Heart left ventricle (tissue), 16 donors: ENCODE measurements around the gene LINGO1. TPM values are rescaled to one million over a fixed set of nuclear protein-coding genes. Genes with fewer than 3 reads are reported as not detected.

Source experiments
- ATAC-seq, 4 donors: fragments of 200-7000 bp; cut with Tn5 transposase; one replicate each; pipeline ENCODE4 v1.9.1; 2020 to 2022; ENCODE audit warnings: moderate library complexity in 4 of 4, mild to moderate bottlenecking in 3 of 4, moderate number of reproducible peaks in 1 of 4
- DNase-seq, 5 donors: peaks; one replicate each; pipeline ENCODE4 v3.0.0-alpha.2; 2020
- H3K27ac ChIP-seq, 12 donors: fragments of 200-600 bp; sonication (generic) in 4 of 12; one replicate each; pipeline versions ENCODE4 v1.5.0 to v1.8.0; 2016 to 2022; ENCODE audit warnings: mild to moderate bottlenecking in 2 of 12
- H3K27me3 ChIP-seq, 9 donors: fragments of 200-600 bp; sonication (generic) in 2 of 9; one replicate each; pipeline versions ENCODE4 v1.5.1 to v1.8.0; 2016 to 2022; ENCODE audit warnings: mild to moderate bottlenecking in 3 of 9
- H3K36me3 ChIP-seq, 9 donors: fragments of 200-600 bp; sonication (generic) in 2 of 9; one replicate each; pipeline versions ENCODE4 v1.5.0 to v1.8.0; 2018 to 2022; ENCODE audit warnings: mild to moderate bottlenecking in 2 of 9
- H3K4me1 ChIP-seq, 12 donors: fragments of 200-600 bp; sonication (generic) in 4 of 12; one replicate each; pipeline versions ENCODE4 v1.5.0 to v1.8.0; 2016 to 2022; ENCODE audit warnings: mild to moderate bottlenecking in 3 of 12
- H3K4me3 ChIP-seq, 12 donors: fragments of 200-600 bp; sonication (generic) in 4 of 12; one replicate each; pipeline versions ENCODE4 v1.5.0 to v1.8.0; 2017 to 2022; ENCODE audit warnings: mild to moderate bottlenecking in 9 of 12, moderate library complexity in 4 of 12
- H3K9me3 ChIP-seq, 12 donors: fragments of 200-600 bp; sonication (generic) in 4 of 12; one replicate each; pipeline versions ENCODE4 v1.5.0 to v1.8.0; 2016 to 2022; ENCODE audit warnings: mild to moderate bottlenecking in 1 of 12
- POLR2A ChIP-seq, 2 donors: fragments of 450-650 bp; IDR thresholded peaks; one replicate each; pipeline ENCODE4 v1.6.1; 2017; ENCODE audit warnings: antibody characterized with exemption in 2 of 2, mild to moderate bottlenecking in 2 of 2, moderate library complexity in 2 of 2
- WGBS, 4 donors: extraction: QIAGEN DNeasy Blood & Tissue Kit in 2 of 4; methylation state at CpG; one replicate each; pipeline versions ENCODE4 v1.1.5 to v1.1.7; 2013 to 2018; 5-methylcytosine and 5-hydroxymethylcytosine counted together
- intact Hi-C, 10 donors: fragments of 100-400 bp; cut with DNase I; formaldehyde crosslinking; loops; one replicate each; pipeline versions ENCODE4 v1.11.1 to v1.14.2; 2022
- polyA plus RNA-seq, 2 donors: library from polyadenylated mRNA; stranded (reverse); fragments of 200-250 nt; gene quantifications; one replicate each; pipeline ENCODE4 v1.2.3, GENCODE V29; 2013
- total RNA-seq, 9 donors: library from RNA; depleted of rRNA in 2 of 9; stranded (reverse); fragments of >200 nt in 2 of 9; fragmentation: NEBNext Ultra II Directional in 3 of 9; extraction: Animal tissue kit (Norgen Biotek cat#: 25700) in 3 of 9; gene quantifications; one replicate each; pipeline versions ENCODE4 v1.1.0 to v1.2.4, GENCODE V29; 2016 to 2023
- TF ChIP-seq, protein P1 (sequence below), 12 donors: fragments of 200-600 bp; sonication (generic) in 4 of 12; IDR thresholded peaks; one replicate each; pipeline versions ENCODE4 v1.5.0 to v1.8.0; 2018 to 2022; ENCODE audit warnings: antibody characterized with exemption in 12 of 12, mild to moderate bottlenecking in 5 of 12
- donor health status: ischemic (EF 13 %, LVEDD 7.1; RV severe dilation, severe dysfunction).
- donor health status: healthy with polysubstance abuse.
- donor health status: DM: no; HTN: yes; CAD: no.
- donor health status: DM: no; HTN: no; CAD: no.
- donor health status: ischemic (EF 25% LVEDD 6.9; RV normal size, moderate dysfunction).
- donor health status: ischemic (EF 25% LVEDD 5.7; RV mildly dilated, moderate dysfunction).
- donor health status: healthy.
- donor health status: DM: yes; HTN: yes; CAD: no.
- donor health status: ischemic (EF 35%, LVEDD 5.7; RV mildly dilated, moderate dysfunction).
- donor health status: nonischemic (EF 11% LVEDD 7.7; RV severe dilation, severe dysfunction).
- donor health status: DM: yes; HTN: yes; CAD: no.
- donor health status: PGD.
- donor health status: ischemic (EF 29% LVEDD 5.4; RV normal size, mild dysfunction).
- donor health status: nonischemic (EF 23%, LVEDD 6.1; RV moderate dilation, normal function).

The LINGO1 gene
- total and polyA plus RNA-seq, 11 donors = 0.49 to 4.0 (median 1.7) TPM

DNA sequence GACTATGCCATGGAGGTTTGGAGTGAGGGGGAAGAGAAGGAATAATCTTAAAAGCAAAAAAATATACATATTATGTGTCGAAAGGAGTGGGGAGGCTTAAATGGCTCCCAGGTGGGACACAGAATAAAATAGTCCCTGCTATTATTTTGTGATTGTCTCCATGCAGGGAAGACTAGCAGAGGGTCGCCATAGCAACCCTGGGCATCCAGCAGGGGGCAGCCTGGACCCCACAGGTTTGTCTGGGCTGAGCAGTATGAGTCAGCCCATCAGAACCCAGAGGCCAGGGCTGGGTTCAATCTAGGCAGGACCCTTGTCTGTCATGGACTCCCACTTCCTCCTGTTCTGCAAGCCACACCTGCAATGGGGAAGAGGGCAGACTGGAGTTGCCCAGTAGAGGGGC lies 17.6 kb upstream of the LINGO1 start:
- TF ChIP-seq POLR2A (IDR thresholded peaks at IDR 0.05) = no peak
- TF ChIP-seq, protein P1, sequence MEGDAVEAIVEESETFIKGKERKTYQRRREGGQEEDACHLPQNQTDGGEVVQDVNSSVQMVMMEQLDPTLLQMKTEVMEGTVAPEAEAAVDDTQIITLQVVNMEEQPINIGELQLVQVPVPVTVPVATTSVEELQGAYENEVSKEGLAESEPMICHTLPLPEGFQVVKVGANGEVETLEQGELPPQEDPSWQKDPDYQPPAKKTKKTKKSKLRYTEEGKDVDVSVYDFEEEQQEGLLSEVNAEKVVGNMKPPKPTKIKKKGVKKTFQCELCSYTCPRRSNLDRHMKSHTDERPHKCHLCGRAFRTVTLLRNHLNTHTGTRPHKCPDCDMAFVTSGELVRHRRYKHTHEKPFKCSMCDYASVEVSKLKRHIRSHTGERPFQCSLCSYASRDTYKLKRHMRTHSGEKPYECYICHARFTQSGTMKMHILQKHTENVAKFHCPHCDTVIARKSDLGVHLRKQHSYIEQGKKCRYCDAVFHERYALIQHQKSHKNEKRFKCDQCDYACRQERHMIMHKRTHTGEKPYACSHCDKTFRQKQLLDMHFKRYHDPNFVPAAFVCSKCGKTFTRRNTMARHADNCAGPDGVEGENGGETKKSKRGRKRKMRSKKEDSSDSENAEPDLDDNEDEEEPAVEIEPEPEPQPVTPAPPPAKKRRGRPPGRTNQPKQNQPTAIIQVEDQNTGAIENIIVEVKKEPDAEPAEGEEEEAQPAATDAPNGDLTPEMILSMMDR (IDR thresholded peaks at IDR 0.05) = peak in 5 of 12 donors; percentile 11 to 30 (median 20)
- Histone ChIP-seq H3K36me3 (no peaks in the 10 kb centered on the region), H3K4me1 (no peaks in the 10 kb centered on the region), H3K9me3 (peaks cover 0 to 9% (median 0%) of the 10 kb centered on the region in 12 donors), H3K27me3 (peaks cover 0 to 9% (median 0%) of the 10 kb centered on the region in 9 donors), H3K4me3 (no peak overlapping the region), H3K27ac (no peak overlapping the region)
- intact Hi-C loops = no loop called here
- DNase-seq (peak in 1 of 5 donors; percentile 21), ATAC-seq (no peak)
- 50 to 58% (median 54%) methylated on average over 2 of the region's 2 CpGs for WGBS, 4 donors

DNA sequence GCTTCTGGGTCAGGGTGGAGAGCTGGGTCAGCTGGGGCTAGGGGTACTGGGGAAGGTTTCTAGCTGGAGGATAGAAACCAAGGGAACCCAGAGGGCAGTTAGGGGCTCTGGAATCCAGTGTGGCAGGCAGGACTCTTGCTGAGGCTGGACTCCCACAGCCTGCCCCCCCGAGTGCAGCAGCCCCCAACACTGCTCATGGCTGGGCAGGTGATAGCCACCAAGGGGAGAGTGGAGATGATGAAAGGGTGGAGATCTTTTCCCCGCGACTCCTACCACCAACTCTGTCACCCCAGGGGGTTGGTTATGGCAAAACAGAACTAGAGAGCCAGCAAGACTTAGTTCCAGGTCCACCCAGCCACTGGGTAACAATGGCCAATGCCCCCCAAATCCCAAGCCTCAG lies 16.9 kb upstream of the LINGO1 start:
- intact Hi-C loops = no loop called here
- WGBS, 4 donors = 55 to 64% (median 56%) methylated on average over 3 of the region's 3 CpGs; no CpG with 5 or more reads in 1 of the 4 donors

DNA sequence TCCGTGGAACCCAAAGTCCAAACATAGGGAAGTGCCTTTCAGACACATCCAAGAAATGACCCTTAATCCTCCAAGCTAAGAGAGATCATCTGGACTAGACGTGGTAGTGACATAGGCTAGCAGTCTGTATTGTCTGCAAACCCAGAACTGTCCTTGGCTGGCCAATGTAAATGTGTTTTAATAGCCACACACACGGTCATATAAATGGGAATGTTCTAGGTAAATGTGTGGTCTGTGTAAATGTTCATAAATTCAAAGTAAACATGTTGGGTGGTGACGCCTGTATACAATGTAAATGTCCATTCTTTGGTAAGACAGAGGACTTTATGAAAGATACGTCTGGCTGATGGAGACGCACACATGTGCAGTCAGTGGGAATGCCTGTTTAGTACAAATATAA lies 16.3 kb upstream of the LINGO1 start:
- no peaks in the 10 kb centered on the region for H3K4me1 ChIP-seq
- peaks cover 0 to 3% (median 0%) of the 10 kb centered on the region in 9 donors for H3K27me3 ChIP-seq
- H3K27ac ChIP-seq = no peak overlapping the region
- H3K4me3 ChIP-seq = no peak overlapping the region
- DNase-seq (no peak), ATAC-seq (no peak)
- intact Hi-C loops = no loop called here
- WGBS, 4 donors = 90 to 94% (median 91%) methylated on average over 6 of the region's 6 CpGs
- no peaks in the 10 kb centered on the region for H3K36me3 ChIP-seq
- no peak for TF ChIP-seq POLR2A (IDR thresholded peaks at IDR 0.05)
- TF ChIP-seq, protein P1 (IDR thresholded peaks at IDR 0.05) = no peak
- peaks cover 0 to 4% (median 0%) of the 10 kb centered on the region in 12 donors for H3K9me3 ChIP-seq

More for the DNA sequence above, 16.9 kb upstream of the LINGO1 start:
- Histone ChIP-seq H3K27me3 (peaks cover 0 to 4% (median 0%) of the 10 kb centered on the region in 9 donors), H3K27ac (no peak overlapping the region), H3K9me3 (peaks cover 0 to 9% (median 0%) of the 10 kb centered on the region in 12 donors), H3K4me3 (no peak overlapping the region), H3K36me3 (no peaks in the 10 kb centered on the region), H3K4me1 (no peaks in the 10 kb centered on the region)
- no peak for ATAC-seq
- TF ChIP-seq, protein P1 (IDR thresholded peaks at IDR 0.05) = no peak
- no peak for TF ChIP-seq POLR2A (IDR thresholded peaks at IDR 0.05)
- DNase-seq = peak in 1 of 5 donors; percentile 20

DNA sequence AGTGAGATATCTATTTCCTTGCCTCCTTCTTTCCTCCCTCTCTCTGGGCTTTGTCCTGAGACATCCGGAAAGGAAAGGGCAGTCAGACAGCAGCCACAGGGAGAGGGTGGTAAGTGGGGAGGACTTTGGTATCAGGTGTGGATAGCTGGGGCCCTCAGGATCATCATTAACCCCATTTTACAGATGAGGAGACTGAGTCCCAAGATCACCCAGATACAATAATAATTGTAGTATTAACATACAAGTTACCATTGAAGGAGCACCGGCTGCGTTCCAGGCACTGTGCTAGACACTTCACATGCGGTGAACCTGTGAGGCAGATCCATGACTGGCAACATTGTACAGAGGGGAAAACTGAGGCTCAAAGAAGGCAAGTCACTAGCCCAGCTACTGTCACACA lies 15.2 kb upstream of the LINGO1 start:
- H3K9me3 ChIP-seq = no peaks in the 10 kb centered on the region
- TF ChIP-seq, protein P1 (IDR thresholded peaks at IDR 0.05) = no peak
- no peak overlapping the region for H3K27ac ChIP-seq
- no peak overlapping the region for H3K4me3 ChIP-seq
- intact Hi-C loops = no loop called here
- no peak for ATAC-seq
- H3K27me3 ChIP-seq = peaks cover 0 to 7% (median 0%) of the 10 kb centered on the region in 9 donors
- DNase-seq = no peak
- WGBS, 4 donors = 79 to 93% (median 88%) methylated on average over 4 of the region's 4 CpGs
- H3K4me1 ChIP-seq = no peaks in the 10 kb centered on the region
- no peaks in the 10 kb centered on the region for H3K36me3 ChIP-seq
